ENCODE data around the gene CD302. TPM values are rescaled to one million over a fixed set of nuclear protein-coding genes. Genes with fewer than 3 reads are reported as not detected.

CD302 gene
- total RNA-seq, 2 experiments from 2014 or later, result 0.47 to 0.62 TPM

- ATAC-seq (ENCODE audit: low read depth) (no peak), DNase-seq (no peak)
- no peak overlapping the region for H3K27ac Mint-ChIP-seq
- POLR2A ChIA-PET, result no interaction called here
- H3K4me3 Mint-ChIP-seq, result no peak overlapping the region
- H3K4me1 Mint-ChIP-seq, result no peaks in the 10 kb centered on the region
- H3K36me3 Mint-ChIP-seq, result peaks cover 6% of the 10 kb centered on the region
- H3K9me3 Mint-ChIP-seq, result no peaks in the 10 kb centered on the region
- no peaks in the 10 kb centered on the region for H3K27me3 Mint-ChIP-seq
Measured at GRCh38 chr2:159807183-159808031, 9.4 kb upstream of the CD302 start.

DNA sequence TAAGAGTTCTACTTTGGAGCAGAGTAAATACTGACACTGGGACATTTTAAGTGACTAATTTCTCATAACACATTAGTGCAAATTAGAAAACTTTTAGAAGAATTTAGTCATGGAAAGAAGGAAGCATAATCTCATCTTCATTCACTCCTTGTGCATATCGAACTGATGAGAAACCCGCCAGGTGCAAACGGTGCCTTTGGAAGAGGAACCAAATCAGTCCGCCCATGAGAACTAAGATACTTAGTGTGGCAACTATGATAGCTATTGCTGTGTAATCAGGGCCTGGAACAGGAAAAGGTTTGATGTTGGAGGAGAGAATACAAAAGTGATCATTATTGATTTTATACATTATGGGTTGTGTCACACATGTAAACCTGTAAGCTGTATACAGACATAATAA is 6.9 kb upstream of the CD302 start:
- Mint-ChIP-seq H3K27ac (no peak overlapping the region), H3K9me3 (no peaks in the 10 kb centered on the region), H3K27me3 (peaks cover 5% of the 10 kb centered on the region), H3K4me3 (no peak overlapping the region), H3K36me3 (peaks cover 7% of the 10 kb centered on the region), H3K4me1 (peaks cover 2% of the 10 kb centered on the region)
- DNase-seq (no peak), ATAC-seq (ENCODE audit: low read depth) (no peak)
- POLR2A ChIA-PET, result no interaction called here

GRCh38 chr2:159803235-159803962 is 5.4 kb upstream of the CD302 start:
- Mint-ChIP-seq H3K27ac (no peak overlapping the region), H3K27me3 (peaks cover 20% of the 10 kb centered on the region), H3K4me1 (peaks cover 6% of the 10 kb centered on the region), H3K9me3 (no peaks in the 10 kb centered on the region), H3K4me3 (no peak overlapping the region), H3K36me3 (peaks cover 10% of the 10 kb centered on the region)
- ATAC-seq (ENCODE audit: low read depth) (no peak), DNase-seq (no peak)
- POLR2A ChIA-PET, result no interaction called here

GRCh38 chr2:159802673-159803072 is 4.7 kb upstream of the CD302 start:
- Mint-ChIP-seq H3K27me3 (peaks cover 24% of the 10 kb centered on the region), H3K27ac (no peak overlapping the region), H3K4me1 (peaks cover 7% of the 10 kb centered on the region), H3K9me3 (no peaks in the 10 kb centered on the region), H3K36me3 (peaks cover 10% of the 10 kb centered on the region), H3K4me3 (no peak overlapping the region)
- no peak for DNase-seq
- no peak for ATAC-seq (ENCODE audit: low read depth)
- POLR2A ChIA-PET, result interaction anchor here (0.6 kb wide), 1 partner anchor 361 kb away, joined by 3 read pairs; no protein-coding TSS in a partner anchor

DNA sequence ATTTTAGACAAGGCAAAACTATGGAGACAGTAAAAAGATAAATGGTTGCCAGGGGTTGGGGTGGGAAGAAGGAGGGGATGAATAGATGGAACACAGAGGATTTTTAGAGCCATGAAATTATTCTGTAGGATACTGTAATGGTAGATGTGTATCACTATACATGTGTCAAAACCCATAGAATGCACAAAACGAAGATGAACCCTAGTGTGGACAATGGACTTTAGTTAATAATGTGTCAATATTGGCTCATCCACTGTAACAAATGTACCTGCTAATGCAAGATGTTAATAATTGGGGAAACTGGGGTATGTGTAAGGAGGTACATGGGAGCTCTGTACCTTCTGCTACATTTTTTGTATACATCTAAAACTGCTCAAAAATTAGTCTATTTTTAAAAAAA is 1.8 kb upstream of the CD302 start:
- Mint-ChIP-seq H3K27ac (no peak overlapping the region), H3K9me3 (no peaks in the 10 kb centered on the region), H3K4me1 (peaks cover 9% of the 10 kb centered on the region), H3K27me3 (peaks cover 49% of the 10 kb centered on the region), H3K4me3 (no peak overlapping the region), H3K36me3 (peaks cover 7% of the 10 kb centered on the region)
- DNase-seq (no peak), ATAC-seq (ENCODE audit: low read depth) (no peak)
- POLR2A ChIA-PET, result no interaction called here

DNA sequence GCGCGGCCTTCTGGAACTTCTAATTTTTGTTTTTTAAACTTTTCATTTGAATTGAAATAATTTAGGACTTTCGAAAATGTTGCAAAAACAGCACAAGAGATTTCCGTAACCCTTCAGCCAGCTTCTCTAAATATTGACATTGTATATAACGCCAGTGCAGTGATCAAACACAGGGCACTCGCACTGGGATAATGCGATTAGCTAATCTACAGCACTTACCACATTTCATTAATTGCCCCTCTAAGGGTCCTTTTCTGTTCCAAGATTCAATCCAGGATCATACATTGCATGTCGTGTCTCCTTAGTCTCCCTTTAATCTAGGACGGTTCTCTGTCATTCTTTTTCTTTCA is 343 bp upstream of the CD302 start:
- H3K27me3 Mint-ChIP-seq, result peaks cover 49% of the 10 kb centered on the region
- DNase-seq (no peak), ATAC-seq (ENCODE audit: low read depth) (no peak)
- no peak overlapping the region for H3K27ac Mint-ChIP-seq
- no peaks in the 10 kb centered on the region for H3K9me3 Mint-ChIP-seq
- peaks cover 9% of the 10 kb centered on the region for H3K4me1 Mint-ChIP-seq
- peaks cover 6% of the 10 kb centered on the region for H3K36me3 Mint-ChIP-seq
- POLR2A ChIA-PET, result no interaction called here
- peak overlapping the region; percentile 41 for H3K4me3 Mint-ChIP-seq

DNA sequence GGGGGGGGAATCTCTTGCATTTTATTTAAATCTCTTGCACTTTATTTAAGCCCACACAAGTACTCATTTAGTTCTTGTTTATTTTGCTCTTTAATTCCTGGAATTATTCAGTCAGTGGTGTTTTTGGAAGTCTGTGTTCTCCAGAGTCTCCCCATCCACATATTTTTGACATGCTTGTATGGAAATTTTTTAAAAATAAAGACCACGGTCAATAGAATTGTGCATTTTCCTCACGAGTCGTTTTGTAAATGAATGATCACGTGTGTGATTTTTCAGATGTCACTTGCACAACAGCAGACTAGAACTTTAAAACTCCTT is 824 bp downstream of the CD302 start:
- no peaks in the 10 kb centered on the region for H3K9me3 Mint-ChIP-seq
- ATAC-seq (ENCODE audit: low read depth) (no peak), DNase-seq (no peak)
- peak overlapping the region; percentile 75 for H3K4me3 Mint-ChIP-seq
- H3K4me1 Mint-ChIP-seq, result peaks cover 9% of the 10 kb centered on the region
- POLR2A ChIA-PET, result interaction anchor here (0.6 kb wide), 1 partner anchor 44 kb away, joined by 3 read pairs; no protein-coding TSS in a partner anchor
- no peak overlapping the region for H3K27ac Mint-ChIP-seq
- peaks cover 49% of the 10 kb centered on the region for H3K27me3 Mint-ChIP-seq
- H3K36me3 Mint-ChIP-seq, result peaks cover 6% of the 10 kb centered on the region

DNA sequence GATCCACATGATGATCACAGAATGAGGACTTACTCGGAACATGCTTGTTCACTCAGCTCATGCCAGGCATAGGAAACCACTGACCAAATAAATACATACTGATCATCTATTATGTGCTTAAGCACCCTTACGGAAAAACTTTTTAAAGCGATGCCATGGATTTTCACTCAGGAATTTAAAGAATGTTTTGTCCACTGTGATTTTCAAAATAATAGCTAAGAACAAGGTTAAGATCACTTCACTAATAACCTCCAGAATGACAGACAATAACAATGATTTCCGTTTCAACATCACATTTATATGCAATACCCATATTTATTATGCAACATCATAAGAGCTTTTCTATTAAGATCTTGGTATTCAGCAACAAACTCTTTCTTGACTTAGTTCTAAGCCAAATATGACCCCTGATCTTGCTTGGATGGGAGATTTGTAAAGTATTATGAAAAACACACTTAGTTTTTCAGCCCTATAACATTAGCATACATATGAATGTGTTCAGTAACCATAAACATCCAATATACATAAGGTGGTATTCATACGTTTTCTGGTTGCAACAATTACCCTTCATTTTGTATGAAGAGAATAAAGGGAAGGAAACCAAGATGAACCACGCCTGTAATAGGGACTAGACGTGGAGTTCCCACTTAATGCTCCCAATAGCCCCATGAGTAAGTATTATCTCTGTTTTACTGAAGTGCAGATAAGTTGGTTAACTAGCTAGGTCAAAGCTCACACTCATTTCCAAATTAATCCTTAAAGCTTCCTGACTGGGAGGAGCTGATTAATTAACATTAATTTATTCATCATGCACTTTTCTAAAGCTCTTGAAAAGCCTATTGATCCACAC is 1.9 kb downstream of the CD302 start:
- H3K4me1 Mint-ChIP-seq, result peaks cover 6% of the 10 kb centered on the region
- no peak overlapping the region for H3K27ac Mint-ChIP-seq
- DNase-seq (no peak), ATAC-seq (ENCODE audit: low read depth) (no peak)
- H3K4me3 Mint-ChIP-seq, result no peak overlapping the region
- no peaks in the 10 kb centered on the region for H3K9me3 Mint-ChIP-seq
- POLR2A ChIA-PET, result no interaction called here
- peaks cover 49% of the 10 kb centered on the region for H3K27me3 Mint-ChIP-seq
- peaks cover 6% of the 10 kb centered on the region for H3K36me3 Mint-ChIP-seq

DNA sequence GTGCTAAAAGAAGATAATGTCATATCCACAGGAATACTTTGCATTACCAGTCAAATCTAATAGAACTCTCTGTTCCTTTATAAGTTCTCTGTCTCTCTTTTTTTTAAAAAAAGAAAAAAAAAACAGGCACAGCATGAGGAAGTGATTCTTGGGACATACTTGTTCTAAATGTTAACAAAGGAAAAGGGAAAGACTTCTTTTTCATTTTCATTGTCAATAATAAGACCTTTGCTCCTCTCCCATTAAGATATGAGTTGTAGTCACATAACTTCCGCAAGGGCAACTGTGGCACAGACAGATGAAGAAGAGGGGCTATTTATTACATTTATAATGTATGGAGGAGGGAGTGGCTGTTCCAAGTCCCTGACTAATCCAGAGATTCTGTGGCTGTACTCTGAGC is 4.7 kb downstream of the CD302 start:
- no peak overlapping the region for H3K27ac Mint-ChIP-seq
- H3K4me3 Mint-ChIP-seq, result no peak overlapping the region
- POLR2A ChIA-PET, result no interaction called here
- DNase-seq (no peak), ATAC-seq (ENCODE audit: low read depth) (no peak)
- H3K27me3 Mint-ChIP-seq, result peaks cover 29% of the 10 kb centered on the region
- H3K4me1 Mint-ChIP-seq, result peaks cover 8% of the 10 kb centered on the region
- H3K36me3 Mint-ChIP-seq, result peaks cover 2% of the 10 kb centered on the region
- no peaks in the 10 kb centered on the region for H3K9me3 Mint-ChIP-seq

- Mint-ChIP-seq H3K4me1 (peaks cover 8% of the 10 kb centered on the region), H3K4me3 (no peak overlapping the region), H3K9me3 (no peaks in the 10 kb centered on the region), H3K27me3 (peaks cover 24% of the 10 kb centered on the region), H3K27ac (no peak overlapping the region), H3K36me3 (peaks cover 2% of the 10 kb centered on the region)
- DNase-seq, result no peak
- POLR2A ChIA-PET, result no interaction called here
- no peak for ATAC-seq (ENCODE audit: low read depth)
Measured at GRCh38 chr2:159792599-159792998, 5.4 kb downstream of the CD302 start.

DNA sequence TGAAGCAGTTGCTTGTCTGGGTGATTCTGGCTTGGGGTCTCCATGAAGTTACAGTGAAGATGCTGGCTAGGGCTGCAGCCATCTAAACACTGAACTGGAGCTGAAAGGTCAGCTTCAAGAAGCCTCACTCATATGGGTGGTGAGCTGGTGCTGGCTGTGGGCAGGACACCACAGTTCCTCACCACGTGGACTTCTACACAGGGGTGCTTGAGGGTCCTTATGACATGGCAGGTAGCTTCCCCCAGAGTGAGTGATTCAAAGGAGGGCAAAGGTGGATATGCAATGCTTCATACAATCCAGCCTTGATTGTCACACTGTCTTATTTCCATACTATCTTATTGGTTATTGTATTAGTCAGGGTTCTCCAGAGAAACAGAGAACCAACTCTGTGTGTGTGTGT is 6.0 kb downstream of the CD302 start:
- Mint-ChIP-seq H3K27ac (no peak overlapping the region), H3K36me3 (no peaks in the 10 kb centered on the region), H3K27me3 (peaks cover 19% of the 10 kb centered on the region), H3K4me3 (no peak overlapping the region), H3K4me1 (peaks cover 6% of the 10 kb centered on the region), H3K9me3 (no peaks in the 10 kb centered on the region)
- POLR2A ChIA-PET, result no interaction called here
- DNase-seq, result no peak
- ATAC-seq (ENCODE audit: low read depth), result no peak

GRCh38 chr2:159790323-159790722 is 7.7 kb downstream of the CD302 start:
- no peak overlapping the region for H3K27ac Mint-ChIP-seq
- H3K27me3 Mint-ChIP-seq, result peaks cover 2% of the 10 kb centered on the region
- peaks cover 6% of the 10 kb centered on the region for H3K4me1 Mint-ChIP-seq
- H3K4me3 Mint-ChIP-seq, result no peak overlapping the region
- H3K9me3 Mint-ChIP-seq, result no peaks in the 10 kb centered on the region
- no peaks in the 10 kb centered on the region for H3K36me3 Mint-ChIP-seq
- POLR2A ChIA-PET, result no interaction called here
- ATAC-seq (ENCODE audit: low read depth) (no peak), DNase-seq (no peak)

DNA sequence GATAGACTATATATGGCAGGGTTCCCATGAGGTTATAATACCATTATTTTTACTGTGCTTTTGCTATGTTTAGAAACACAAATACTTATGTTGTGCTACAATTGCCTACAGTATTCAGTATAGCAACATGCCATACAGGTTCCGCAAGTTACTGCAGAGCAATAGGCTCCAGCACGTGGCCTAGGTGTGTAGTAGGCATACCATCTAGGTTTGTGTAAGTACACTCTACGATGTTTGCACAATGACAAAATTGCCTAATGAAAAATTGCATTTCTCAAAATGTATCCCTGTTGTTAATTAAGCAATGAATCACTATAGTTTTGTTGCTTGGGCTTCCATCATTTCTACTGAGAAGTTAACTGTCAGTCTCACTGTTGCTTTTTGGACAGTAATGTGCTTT is 9.8 kb downstream of the CD302 start:
- ATAC-seq (ENCODE audit: low read depth) (no peak), DNase-seq (no peak)
- Mint-ChIP-seq H3K36me3 (no peaks in the 10 kb centered on the region), H3K27ac (no peak overlapping the region), H3K27me3 (peaks cover 4% of the 10 kb centered on the region), H3K9me3 (no peaks in the 10 kb centered on the region), H3K4me3 (no peak overlapping the region), H3K4me1 (peaks cover 6% of the 10 kb centered on the region)
- POLR2A ChIA-PET, result no interaction called here
